Stimulated activated CD4-positive, alpha-beta T cell treated with anti-CD3 and anti-CD28 coated beads, Interleukin-1b, Interleukin-23, amount 100 ng/mL, for 48 hours (primary cell): ENCODE results near the gene VSTM2L.
"Not testable (repeated sequence)": the region's sequence is repeated elsewhere in the genome, so short reads cannot be mapped to it uniquely, and the experiment has no call there.

ENCODE experiments used
- DNase-seq: peaks from one replicate; pipeline ENCODE4 v3.0.0-alpha.2; 2020

Gene VSTM2L

DNA sequence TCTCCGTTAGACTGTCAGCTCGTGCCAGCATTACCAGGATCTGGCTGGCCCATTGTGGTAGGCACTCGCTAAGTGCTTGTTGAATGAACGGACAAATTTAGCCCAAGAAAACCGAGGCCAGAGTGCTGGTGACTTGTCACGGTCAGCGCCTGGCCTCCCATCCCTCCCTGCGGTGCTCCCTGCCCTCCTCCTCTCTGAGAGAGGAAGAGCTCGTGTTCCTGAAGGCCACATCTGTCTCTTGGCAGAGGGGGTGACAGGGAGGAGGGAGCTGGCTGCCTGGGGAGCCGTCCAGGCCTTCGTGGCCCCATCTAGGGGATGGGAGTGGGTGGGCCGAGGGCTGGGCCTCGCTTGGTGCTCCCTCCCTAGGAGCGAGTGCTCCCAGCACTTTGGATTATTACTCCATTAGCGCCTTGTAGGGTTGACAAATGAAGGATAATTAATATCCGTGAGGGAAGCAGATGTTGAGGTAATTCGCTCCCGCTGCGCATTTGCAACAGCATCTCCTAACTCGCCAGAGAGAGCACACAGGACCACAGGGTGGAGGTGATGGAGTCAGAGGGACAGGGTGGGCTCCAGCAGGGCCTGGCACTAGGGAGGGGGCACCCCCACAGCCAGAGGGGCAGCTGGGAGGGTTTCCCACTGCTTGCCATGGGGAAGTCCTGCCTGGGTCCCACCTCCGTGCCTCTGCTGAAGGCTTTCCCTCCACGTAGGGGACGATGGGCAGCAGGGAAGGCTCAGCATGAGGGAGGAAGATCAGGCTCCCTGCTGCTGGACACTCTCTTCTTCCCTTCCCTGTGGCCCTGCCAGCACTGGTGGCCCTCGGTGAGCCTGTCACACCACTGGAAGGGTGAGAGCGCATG, 37.0 kb downstream of the VSTM2L start:
- no peak for DNase-seq

DNA sequence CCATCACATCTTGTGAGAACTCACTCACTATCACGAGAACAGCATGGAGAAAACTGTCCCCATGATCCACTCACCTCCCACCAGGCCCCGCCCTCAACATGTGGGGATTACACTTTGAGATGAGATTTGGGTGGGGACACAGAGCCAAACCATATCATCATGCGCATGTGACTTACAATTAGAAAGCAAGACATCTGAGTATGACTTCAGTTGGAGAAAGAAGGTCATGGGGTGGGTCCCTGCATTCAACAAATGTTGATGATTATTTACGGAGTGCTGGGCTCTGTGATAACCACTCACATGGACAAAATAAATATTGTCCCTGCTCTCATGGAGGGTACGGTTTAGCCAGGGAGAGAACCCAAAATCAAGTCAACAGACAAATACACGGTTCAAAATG, 37.9 kb downstream of the VSTM2L start:
- no peak for DNase-seq

DNA sequence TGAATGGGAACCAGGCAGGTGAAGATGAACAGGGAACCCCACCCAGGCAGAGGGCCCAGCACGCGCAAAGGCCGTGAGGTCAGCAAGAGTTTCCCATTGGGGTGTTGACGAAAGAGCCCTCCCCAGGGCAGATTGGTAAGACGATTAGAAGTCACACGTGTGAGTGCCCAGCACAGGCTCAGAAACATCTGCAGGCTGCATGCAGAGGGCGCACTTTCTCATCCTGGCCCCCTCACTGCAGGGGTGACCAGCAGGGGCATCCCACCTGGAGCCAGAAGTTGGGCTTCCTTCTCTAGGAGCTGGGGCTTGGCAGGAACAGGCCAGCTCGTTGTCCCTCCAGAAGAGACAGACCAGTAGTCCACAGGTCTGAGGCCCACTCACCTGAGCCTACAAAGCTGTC, 38.4 kb downstream of the VSTM2L start:
- DNase-seq: no peak

DNA sequence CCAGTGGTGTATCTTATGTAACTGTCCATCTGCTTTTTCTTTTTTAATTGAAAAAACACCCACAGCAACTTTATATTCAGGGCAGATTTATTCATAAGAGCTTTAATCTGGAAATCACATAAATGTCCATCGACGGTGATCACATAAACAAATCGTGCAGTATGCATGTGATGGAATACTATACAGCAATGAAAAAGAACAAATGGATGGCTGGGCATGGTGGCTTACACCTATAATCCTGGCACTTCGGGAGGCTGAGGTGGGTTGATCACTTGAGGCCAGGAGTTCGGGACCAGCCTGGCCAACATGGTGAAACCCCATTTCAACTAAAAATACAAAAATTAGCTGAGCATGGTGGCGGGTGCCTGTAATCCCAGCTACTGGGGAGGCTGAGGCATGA, 39.1 kb downstream of the VSTM2L start:
- DNase-seq: no peak

DNA sequence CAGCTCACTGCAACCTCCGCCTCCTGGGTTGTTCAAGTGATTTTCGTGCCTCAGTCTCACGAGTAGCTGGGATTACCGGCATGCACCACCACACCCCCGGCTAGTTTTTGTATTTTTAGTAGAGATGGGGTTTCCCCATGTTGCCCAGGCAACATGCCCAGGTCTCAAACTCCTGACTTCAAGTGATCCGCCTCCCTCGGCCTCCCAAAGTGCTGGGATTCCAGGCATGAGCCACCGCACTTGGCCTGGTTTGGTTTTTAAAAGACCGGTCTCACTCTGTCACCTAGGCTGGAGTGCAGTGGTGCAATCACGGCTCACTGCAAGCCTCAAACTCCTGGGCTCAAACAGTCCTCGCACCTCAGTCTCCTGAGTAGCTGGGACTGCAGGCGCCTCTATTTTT, 40.1 kb downstream of the VSTM2L start:
- DNase-seq: no peak

GRCh38 chr20:37943501-37944455, 40.9 kb downstream of the VSTM2L start:
- no peak for DNase-seq

DNA sequence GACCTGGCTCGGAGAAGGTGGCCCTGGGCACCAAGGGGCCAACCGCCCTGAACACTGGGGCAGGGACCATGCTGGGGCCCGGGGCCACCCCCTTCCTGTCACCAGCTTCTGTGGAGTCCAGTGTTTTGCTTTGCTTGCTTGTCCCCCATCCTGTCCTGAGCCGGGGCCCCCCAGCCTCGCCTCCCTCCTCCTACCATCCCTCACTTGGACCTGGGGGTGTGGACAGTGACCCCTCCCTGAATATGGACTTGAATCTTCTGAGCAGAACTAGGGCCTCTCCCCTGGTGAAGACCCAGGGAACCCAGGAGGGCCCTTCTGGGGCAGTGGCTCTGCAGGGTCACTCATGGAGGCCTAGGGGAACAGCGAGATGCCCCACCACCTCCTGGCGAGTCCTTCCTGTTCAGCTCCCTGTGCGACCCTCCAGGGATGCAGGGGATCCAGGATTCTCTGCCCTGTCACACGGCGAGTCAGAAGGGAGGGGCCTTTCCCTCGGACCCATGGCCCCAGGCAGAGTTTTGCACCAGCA, 41.6 kb downstream of the VSTM2L start:
- DNase-seq: no peak

- DNase-seq: no peak
Observed at GRCh38 chr20:37945091-37945547, 42.2 kb downstream of the VSTM2L start.

GRCh38 chr20:37946946-37947345, 44.0 kb downstream of the VSTM2L start:
- DNase-seq: no peak

DNA sequence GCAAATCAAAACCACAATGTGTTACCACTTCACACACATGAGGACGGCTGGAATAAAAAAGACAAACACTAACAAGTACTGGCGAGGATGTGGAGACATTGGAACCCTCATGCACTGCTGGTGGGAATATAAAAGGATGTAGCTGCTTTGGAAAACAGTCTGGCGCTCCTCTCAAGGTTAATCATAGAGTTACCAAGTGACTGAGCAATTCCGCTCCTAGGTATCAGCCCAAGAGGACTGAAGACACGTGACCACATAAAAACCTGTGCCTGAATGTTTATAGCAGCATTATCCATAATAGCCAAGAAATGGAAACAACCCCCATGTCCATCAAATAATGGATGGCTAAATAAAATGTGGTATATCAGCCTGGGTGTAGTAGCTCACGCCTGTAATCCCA, 45.0 kb downstream of the VSTM2L start:
- no peak for DNase-seq

DNA sequence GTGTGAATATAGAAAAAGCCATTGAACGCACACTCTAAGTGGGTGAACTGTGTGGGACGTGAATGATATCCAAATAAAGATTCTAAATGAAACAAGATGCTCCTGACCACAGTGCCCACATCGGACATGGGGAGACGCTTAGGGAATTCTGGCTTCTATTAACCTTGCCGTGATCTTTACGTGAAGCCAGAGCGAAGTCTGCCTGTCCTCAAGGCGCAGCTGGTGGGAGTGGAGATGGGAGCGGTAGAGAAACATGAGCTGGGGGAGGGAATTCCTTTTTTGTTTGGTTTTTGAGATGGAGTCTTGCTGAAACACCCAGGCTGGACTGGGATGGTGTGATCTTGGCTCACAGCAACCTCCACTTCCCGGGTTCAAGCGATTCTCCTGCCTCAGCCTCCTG, 46.0 kb downstream of the VSTM2L start:
- no peak for DNase-seq

DNA sequence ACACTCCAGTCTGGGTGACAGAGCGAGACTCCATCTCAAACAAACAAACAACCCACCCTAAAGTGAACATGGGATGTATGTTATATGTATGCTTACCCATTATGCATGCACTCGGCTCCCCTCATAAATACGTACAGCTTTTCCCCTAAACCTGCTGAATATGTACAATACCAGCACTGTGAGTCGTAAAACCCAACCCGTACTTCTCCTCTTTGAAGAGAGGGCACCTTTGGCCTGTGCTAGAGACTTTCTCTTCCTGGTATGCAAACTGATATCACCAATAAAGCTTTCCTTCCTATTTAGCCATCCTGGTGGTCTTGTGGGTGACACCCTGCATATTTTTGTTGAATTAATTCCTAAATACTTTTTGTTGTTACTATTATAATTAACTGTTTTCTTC, 51.3 kb downstream of the VSTM2L start:
- no peak for DNase-seq

DNA sequence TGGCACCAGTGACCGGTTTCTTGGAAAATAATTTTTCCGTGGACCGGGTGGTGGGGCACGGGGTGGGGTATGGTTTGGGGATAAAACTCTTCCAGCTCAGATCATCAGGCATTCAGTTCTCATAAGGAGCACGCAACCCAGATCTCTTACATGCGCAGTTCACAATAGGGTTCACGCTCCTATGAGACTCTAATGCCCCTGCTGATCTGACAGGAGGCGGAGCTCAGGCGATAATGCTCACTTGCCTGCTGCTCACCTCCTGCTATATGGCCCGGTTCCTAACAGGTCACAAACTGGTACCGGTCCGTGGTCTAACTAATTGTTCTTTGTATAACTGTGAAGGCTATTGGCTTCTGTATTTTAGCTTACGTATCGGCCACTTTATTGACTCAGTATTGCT, 51.7 kb downstream of the VSTM2L start:
- DNase-seq: no peak

DNA sequence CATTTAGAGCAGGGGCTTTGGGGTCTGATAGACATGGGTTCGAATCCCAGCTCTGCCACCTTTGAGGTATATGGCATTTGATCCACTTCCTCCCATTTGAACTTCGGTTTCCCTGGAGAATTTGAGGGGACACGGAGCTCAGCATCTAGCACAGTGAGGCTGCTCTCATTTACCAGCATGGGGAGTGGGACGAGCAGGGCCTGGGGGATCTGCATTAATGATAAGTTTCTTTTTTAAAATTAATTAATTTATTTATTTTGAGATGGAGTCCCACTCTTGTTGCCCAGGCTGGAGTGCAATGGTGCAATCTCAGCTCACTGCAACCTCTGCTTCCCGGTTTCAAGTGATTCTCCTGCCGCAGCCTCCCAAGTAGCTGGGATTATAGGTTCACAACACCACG, 52.6 kb downstream of the VSTM2L start:
- DNase-seq: no peak

GRCh38 chr20:37956107-37956585, 53.2 kb downstream of the VSTM2L start:
- DNase-seq: no peak

DNA sequence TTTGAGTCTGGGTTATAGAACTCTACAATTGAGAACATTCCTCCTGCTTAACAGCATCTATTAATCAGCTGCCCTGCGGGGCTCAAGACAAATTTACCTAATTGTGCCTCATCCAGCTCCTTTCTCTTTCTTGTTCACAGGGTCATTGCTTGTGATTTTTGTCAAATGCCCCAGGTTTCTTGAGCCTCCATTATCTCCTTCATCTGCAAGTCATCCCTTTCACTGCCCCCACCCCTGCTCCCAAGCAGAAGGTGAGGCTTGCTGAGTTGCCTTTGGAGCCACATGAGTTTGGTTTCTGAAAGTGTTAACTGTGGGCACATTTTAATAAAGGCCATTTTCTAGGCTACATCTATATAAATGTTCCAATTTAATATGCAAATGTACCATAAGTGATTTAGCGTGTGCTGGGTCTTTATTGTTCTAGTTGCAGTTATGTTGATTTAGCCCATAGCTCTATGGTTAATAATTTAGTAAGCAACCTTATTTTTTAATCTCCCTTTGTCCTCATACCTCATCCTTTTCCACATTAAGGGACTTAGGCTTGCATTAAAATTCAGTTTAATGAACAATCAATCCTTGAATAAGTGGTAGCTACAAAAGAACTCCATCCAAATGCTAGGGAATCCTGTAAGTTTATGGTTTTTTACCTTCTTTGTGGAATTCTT, 56.1 kb downstream of the VSTM2L start:
- DNase-seq: no peak

GRCh38 chr20:37961066-37961465, 58.1 kb downstream of the VSTM2L start:
- no peak for DNase-seq

GRCh38 chr20:37963483-37963882, 60.6 kb downstream of the VSTM2L start:
- DNase-seq: not testable (repeated sequence)

- no peak for DNase-seq
Observed at GRCh38 chr20:37968841-37969401, 66.0 kb downstream of the VSTM2L start.

DNA sequence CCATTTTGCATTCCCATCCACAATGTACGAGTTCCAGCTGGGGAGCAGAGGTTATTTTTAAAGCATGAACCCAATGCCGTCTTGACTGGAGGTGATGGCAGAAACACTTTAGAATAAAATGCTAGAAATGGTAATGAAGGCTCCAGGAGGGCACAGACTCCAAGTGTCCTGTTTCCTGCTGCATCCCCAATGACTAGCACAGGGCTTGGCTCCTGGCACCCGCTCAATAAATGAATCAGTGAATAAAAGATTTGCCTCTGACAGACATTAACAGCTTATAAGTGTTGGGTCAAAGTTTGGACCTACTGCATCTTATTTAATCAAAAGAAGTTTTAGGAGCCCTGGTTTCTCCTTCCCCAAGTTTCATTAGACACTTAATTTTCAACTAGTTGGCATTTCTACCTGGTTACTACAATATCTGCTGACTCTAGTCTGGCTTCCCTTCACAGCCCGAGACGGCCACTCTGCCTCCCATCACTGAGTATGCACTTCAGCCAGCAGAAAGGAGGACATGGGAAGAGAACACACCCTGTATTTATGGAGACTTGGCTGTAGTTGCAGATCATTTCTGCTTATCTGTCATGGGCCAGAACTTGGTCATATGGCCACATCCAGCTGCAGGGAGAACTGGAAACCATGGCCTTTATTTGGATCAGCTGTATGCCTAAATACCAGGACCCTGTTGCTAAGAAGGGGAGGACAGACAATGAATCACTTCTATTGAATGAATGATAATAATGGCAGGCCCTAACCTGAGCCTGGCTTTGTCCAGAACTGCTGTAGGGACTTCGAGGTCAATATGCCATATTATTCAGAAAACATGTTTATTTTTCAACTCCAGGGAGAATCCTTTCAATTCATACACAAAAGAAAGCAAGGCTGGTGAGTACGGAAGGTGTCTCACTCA, 67.3 kb downstream of the VSTM2L start:
- no peak for DNase-seq

DNA sequence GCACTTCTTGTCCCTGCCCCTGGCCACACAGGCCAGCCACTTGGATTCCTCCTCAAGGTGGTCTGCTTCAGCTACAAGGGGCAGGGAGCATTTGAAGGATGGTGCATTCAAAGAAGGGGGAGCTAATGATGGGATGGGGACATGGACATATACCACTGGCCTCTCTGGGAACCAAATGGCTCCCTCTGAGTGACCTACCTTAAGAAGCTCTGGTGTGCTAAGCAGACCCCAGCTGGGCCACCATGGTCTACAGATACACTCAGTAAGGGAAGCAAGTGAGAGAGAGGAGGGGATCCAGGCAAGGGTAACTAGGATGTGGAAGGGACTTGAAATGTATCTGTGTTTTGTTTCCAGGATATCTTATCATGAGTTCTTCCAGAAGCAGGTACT, 67.9 kb downstream of the VSTM2L start:
- no peak for DNase-seq
